Measurements from ENCODE around the gene TIMM13.

Gene TIMM13

GRCh38 chr19:2428756-2429711 lies 1.6 kb upstream of the TIMM13 start:
- TF ChIP-seq MAX (IDR thresholded peaks at IDR 0.05) (no peak), NFIC (IDR thresholded peaks at IDR 0.05) (no peak), REST (IDR thresholded peaks at IDR 0.05; ENCODE audit: low read depth) (no peak), FOXM1 (IDR thresholded peaks at IDR 0.05; ENCODE audit: borderline replicate concordance, low read depth) (no peak), TAF1 (IDR thresholded peaks at IDR 0.05; ENCODE audit: low read depth) (no peak), EP300 (IDR thresholded peaks at IDR 0.05; ENCODE audit: borderline replicate concordance) (no peak), CREB1 (IDR thresholded peaks at IDR 0.05; ENCODE audit: low read depth) (no peak), TEAD4 (IDR thresholded peaks at IDR 0.05) (no peak), TCF12 (IDR thresholded peaks at IDR 0.05; ENCODE audit: low read depth) (no peak), EGR1 (IDR thresholded peaks at IDR 0.05) (no peak), YY1 (IDR thresholded peaks at IDR 0.05; ENCODE audit: low read depth) (no peak), ZBTB7A (IDR thresholded peaks at IDR 0.05; ENCODE audit: low read depth) (no peak), USF1 (IDR thresholded peaks at IDR 0.05) (no peak), CEBPB (IDR thresholded peaks at IDR 0.05) (no peak), RAD21 (IDR thresholded peaks at IDR 0.05; ENCODE audit: low read depth) (no peak)

- TF ChIP-seq EP300 (IDR thresholded peaks at IDR 0.05; ENCODE audit: borderline replicate concordance) (no peak), ZBTB7A (IDR thresholded peaks at IDR 0.05; ENCODE audit: low read depth) (no peak), TAF1 (IDR thresholded peaks at IDR 0.05; ENCODE audit: low read depth) (no peak), NFIC (IDR thresholded peaks at IDR 0.05) (no peak), EGR1 (IDR thresholded peaks at IDR 0.05) (no peak), RAD21 (IDR thresholded peaks at IDR 0.05; ENCODE audit: low read depth) (no peak), TEAD4 (IDR thresholded peaks at IDR 0.05) (no peak), FOXM1 (IDR thresholded peaks at IDR 0.05; ENCODE audit: borderline replicate concordance, low read depth) (no peak), CREB1 (IDR thresholded peaks at IDR 0.05; ENCODE audit: low read depth) (no peak), MAX (IDR thresholded peaks at IDR 0.05) (no peak), YY1 (IDR thresholded peaks at IDR 0.05; ENCODE audit: low read depth) (no peak), TCF12 (IDR thresholded peaks at IDR 0.05; ENCODE audit: low read depth) (no peak), USF1 (IDR thresholded peaks at IDR 0.05) (no peak), REST (IDR thresholded peaks at IDR 0.05; ENCODE audit: low read depth) (no peak), CEBPB (IDR thresholded peaks at IDR 0.05) (no peak)
Measured at GRCh38 chr19:2428321-2428690, 920 bp upstream of the TIMM13 start.

- TF ChIP-seq MAX (IDR thresholded peaks at IDR 0.05), result peak; percentile 82
- TF ChIP-seq TAF1 (IDR thresholded peaks at IDR 0.05; ENCODE audit: low read depth), result no peak
- TF ChIP-seq ZBTB7A (IDR thresholded peaks at IDR 0.05; ENCODE audit: low read depth), result peak; percentile 96
- peak; percentile 78 for TF ChIP-seq USF1 (IDR thresholded peaks at IDR 0.05)
Measured at GRCh38 chr19:2426611-2427428, 566 bp downstream of the TIMM13 start.
